GM23338 (cell line): ENCODE results near the gene PRR18. TPM values are rescaled to one million over a fixed set of nuclear protein-coding genes. Genes with fewer than 3 reads are reported as not detected.

Experiments
- ATAC-seq: fragments of 200-7000 bp; cut with Tn5 transposase; 3 replicates; pipeline ENCODE4 v1.9.1; 2020
- DNase-seq: peaks from one replicate; pipeline ENCODE4 v3.0.0-alpha.2; 2015; ENCODE audit warnings: low spot score
- H2AFZ ChIP-seq: fragments of 200-600 bp; sonication (generic); 2 replicates; pipeline ENCODE4 v1.8.0; 2016; ENCODE audit warnings: antibody characterized with exemption, mild to moderate bottlenecking, moderate library complexity
- H3F3A ChIP-seq: fragments of 200-600 bp; sonication (generic); replicated peaks from 2 replicates; pipeline ENCODE4 v1.8.0; 2017; ENCODE audit warnings: antibody characterized with exemption, mixed run types, low read depth
- H3K27ac ChIP-seq: fragments of 200-600 bp; sonication (generic); 2 replicates; pipeline ENCODE4 v1.6.1; 2016; ENCODE audit warnings: low read depth
- H3K27me3 ChIP-seq: fragments of 200-600 bp; sonication (generic); 2 replicates; pipeline ENCODE4 v1.8.0; 2016; ENCODE audit warnings: mild to moderate bottlenecking, mixed run types, moderate library complexity; ENCODE audit not compliant: insufficient read depth
- H3K36me3 ChIP-seq: fragments of 200-600 bp; sonication (generic); 2 replicates; pipeline ENCODE4 v1.8.0; 2016; ENCODE audit warnings: mild to moderate bottlenecking; ENCODE audit not compliant: insufficient read depth
- H3K4me1 ChIP-seq: fragments of 200-600 bp; sonication (generic); 2 replicates; pipeline ENCODE4 v1.8.0; 2016; ENCODE audit warnings: mild to moderate bottlenecking, moderate library complexity; ENCODE audit not compliant: insufficient read depth
- H3K4me2 ChIP-seq: fragments of 200-600 bp; sonication (generic); 2 replicates; pipeline ENCODE4 v1.7.1; 2017; ENCODE audit warnings: mixed run types
- H3K4me3 ChIP-seq: fragments of 200-600 bp; sonication (generic); 2 replicates; pipeline ENCODE4 v1.6.1; 2016; ENCODE audit warnings: mixed run types
- H3K79me2 ChIP-seq: fragments of 200-600 bp; sonication (generic); replicated peaks from 2 replicates; pipeline ENCODE4 v1.8.0; 2017; ENCODE audit warnings: mild to moderate bottlenecking; ENCODE audit not compliant: insufficient read depth
- H3K9me2 ChIP-seq: fragments of 200-600 bp; sonication (generic); 2 replicates; pipeline ENCODE4 v1.8.0; 2017; ENCODE audit not compliant: insufficient read depth
- H4K20me1 ChIP-seq: fragments of 200-600 bp; sonication (generic); replicated peaks from 2 replicates; pipeline ENCODE4 v1.8.0; 2017; ENCODE audit warnings: mild to moderate bottlenecking; ENCODE audit not compliant: insufficient read depth
- H3K27ac Mint-ChIP-seq: 2 replicates; pipeline ENCODE4 v1.8.0; 2020; ENCODE audit warnings: inconsistent platforms, mild to moderate bottlenecking, moderate library complexity, mixed read lengths
- H3K27me3 Mint-ChIP-seq: 3 replicates; pipeline ENCODE4 v1.8.0; 2022; ENCODE audit warnings: low read depth, mild to moderate bottlenecking, moderate library complexity, mixed read lengths, inconsistent platforms; ENCODE audit not compliant: insufficient read depth, poor library complexity
- H3K36me3 Mint-ChIP-seq: 3 replicates; pipeline ENCODE4 v1.8.0; 2021; ENCODE audit warnings: low read depth, mild to moderate bottlenecking, inconsistent platforms, moderate library complexity, mixed read lengths
- H3K4me1 Mint-ChIP-seq: 3 replicates; pipeline ENCODE4 v1.8.0; 2020; ENCODE audit warnings: mild to moderate bottlenecking, inconsistent platforms, mixed read lengths
- H3K4me3 Mint-ChIP-seq: 3 replicates; pipeline ENCODE4 v1.8.0; 2021; ENCODE audit warnings: moderate library complexity, mild to moderate bottlenecking, inconsistent platforms, mixed read lengths
- H3K9me3 Mint-ChIP-seq: 3 replicates; pipeline ENCODE4 v1.8.0; 2020; ENCODE audit warnings: moderate library complexity, mild to moderate bottlenecking, inconsistent platforms, mixed read lengths
- CREB1 ChIP-seq: fragments of 250-450 bp; sonication (Bioruptor Pico); IDR thresholded peaks from 2 replicates; pipeline ENCODE4 v1.5.0; 2020; ENCODE audit warnings: low read depth, mild to moderate bottlenecking, moderate library complexity
- ETS1 ChIP-seq: IDR thresholded peaks from 2 replicates; pipeline ENCODE4 v1.6.1; 2016; ENCODE audit warnings: antibody characterized with exemption
- EZH2 ChIP-seq: fragments of 200-600 bp; sonication (generic); IDR thresholded peaks from one replicate; pipeline ENCODE4 v1.8.0; 2017; ENCODE audit warnings: antibody characterized with exemption, mild to moderate bottlenecking, low read depth; ENCODE audit not compliant: unreplicated experiment
- EZH2phosphoT487 ChIP-seq: fragments of 200-600 bp; sonication (generic); IDR thresholded peaks from one replicate; pipeline ENCODE4 v1.8.1; 2018; ENCODE audit warnings: antibody characterized with exemption; ENCODE audit not compliant: unreplicated experiment
- JUNB ChIP-seq: IDR thresholded peaks from one replicate; pipeline ENCODE4 v1.6.1; 2016; ENCODE audit warnings: antibody characterized with exemption; ENCODE audit not compliant: unreplicated experiment
- POLR2AphosphoS5 ChIP-seq: IDR thresholded peaks from 2 replicates; pipeline ENCODE4 v1.6.1; 2016; ENCODE audit warnings: antibody characterized with exemption, low read depth
- REST ChIP-seq: IDR thresholded peaks from one replicate; pipeline ENCODE4 v1.6.1; 2018; ENCODE audit warnings: antibody characterized with exemption; ENCODE audit not compliant: unreplicated experiment
- STAT1 ChIP-seq: IDR thresholded peaks from one replicate; pipeline ENCODE4 v1.6.1; 2016; ENCODE audit warnings: antibody characterized with exemption; ENCODE audit not compliant: unreplicated experiment
- polyA plus RNA-seq: library from polyadenylated mRNA; unstranded; fragments of >200 nt; fragmentation: Nextera tagmentation; extraction: Ambion mirVana; gene quantifications from 2 replicates; pipeline ENCODE4 v1.2.1, GENCODE V29; 2016
- total RNA-seq: library from RNA; depleted of rRNA; stranded (reverse); fragments of >200 nt; shearing (Covaris generic); gene quantifications from 2 replicates; pipeline ENCODE4 v1.2.3, GENCODE V29; 2014
- TF ChIP-seq, protein P1 (sequence below): fragments of 250-450 bp; sonication (Bioruptor Pico); IDR thresholded peaks from 2 replicates; pipeline ENCODE4 v1.5.0; 2020; ENCODE audit warnings: mild to moderate bottlenecking, moderate library complexity
- TF ChIP-seq, protein P2 (sequence below), 2 experiments: fragments of 200-600 bp in 1 of 2; sonication (generic) in 1 of 2; conservative IDR thresholded peaks; 2 replicates each; pipeline versions ENCODE4 v1.5.1 to v1.6.1; 2016 to 2017; ENCODE audit warnings: antibody characterized with exemption in 2 of 2, low read depth in 2 of 2, mild to moderate bottlenecking in 2 of 2, moderate library complexity in 1 of 2

Gene PRR18
- total and polyA plus RNA-seq, 2 experiments from 2014 or later: 0.24 TPM; not detected in 1

- peaks cover 9% of the 10 kb centered on the region for H3K4me1 Mint-ChIP-seq
- no peaks in the 10 kb centered on the region for H3K79me2 ChIP-seq
These were observed 46.0 kb upstream of the PRR18 start for GRCh38 chr6:166354143-166354542.

More at GRCh38 chr6:166354143-166354542, 46.0 kb upstream of the PRR18 start:
- Histone ChIP-seq H3K4me1 (peaks cover 14% of the 10 kb centered on the region), H3K36me3 (0 out of 2 replicates have a peak, but pooled peaks cover 2% of the 10 kb centered on the region), H3K9me2 (no peaks in the 10 kb centered on the region), H3K4me3 (no peak overlapping the region), H2AFZ (no peak overlapping the region), H3K27ac (no peak overlapping the region), H3F3A (no peaks in the 10 kb centered on the region), H4K20me1 (no peaks in the 10 kb centered on the region), H3K4me2 (no peak overlapping the region), H3K27me3 (no peaks in the 10 kb centered on the region)
- Mint-ChIP-seq H3K36me3 (no peaks in the 10 kb centered on the region), H3K9me3 (0 out of 3 replicates have a peak, but pooled peaks cover 2% of the 10 kb centered on the region), H3K27ac (no peak overlapping the region), H3K27me3 (peaks cover 5% of the 10 kb centered on the region), H3K4me3 (no peak overlapping the region)
- DNase-seq: no peak
- TF ChIP-seq JUNB (no peak), EZH2phosphoT487 (no peak), CREB1 (no peak), EZH2 (no peak), REST (no peak), ETS1 (no peak), STAT1 (no peak), POLR2AphosphoS5 (no peak)
- TF ChIP-seq, protein P1, sequence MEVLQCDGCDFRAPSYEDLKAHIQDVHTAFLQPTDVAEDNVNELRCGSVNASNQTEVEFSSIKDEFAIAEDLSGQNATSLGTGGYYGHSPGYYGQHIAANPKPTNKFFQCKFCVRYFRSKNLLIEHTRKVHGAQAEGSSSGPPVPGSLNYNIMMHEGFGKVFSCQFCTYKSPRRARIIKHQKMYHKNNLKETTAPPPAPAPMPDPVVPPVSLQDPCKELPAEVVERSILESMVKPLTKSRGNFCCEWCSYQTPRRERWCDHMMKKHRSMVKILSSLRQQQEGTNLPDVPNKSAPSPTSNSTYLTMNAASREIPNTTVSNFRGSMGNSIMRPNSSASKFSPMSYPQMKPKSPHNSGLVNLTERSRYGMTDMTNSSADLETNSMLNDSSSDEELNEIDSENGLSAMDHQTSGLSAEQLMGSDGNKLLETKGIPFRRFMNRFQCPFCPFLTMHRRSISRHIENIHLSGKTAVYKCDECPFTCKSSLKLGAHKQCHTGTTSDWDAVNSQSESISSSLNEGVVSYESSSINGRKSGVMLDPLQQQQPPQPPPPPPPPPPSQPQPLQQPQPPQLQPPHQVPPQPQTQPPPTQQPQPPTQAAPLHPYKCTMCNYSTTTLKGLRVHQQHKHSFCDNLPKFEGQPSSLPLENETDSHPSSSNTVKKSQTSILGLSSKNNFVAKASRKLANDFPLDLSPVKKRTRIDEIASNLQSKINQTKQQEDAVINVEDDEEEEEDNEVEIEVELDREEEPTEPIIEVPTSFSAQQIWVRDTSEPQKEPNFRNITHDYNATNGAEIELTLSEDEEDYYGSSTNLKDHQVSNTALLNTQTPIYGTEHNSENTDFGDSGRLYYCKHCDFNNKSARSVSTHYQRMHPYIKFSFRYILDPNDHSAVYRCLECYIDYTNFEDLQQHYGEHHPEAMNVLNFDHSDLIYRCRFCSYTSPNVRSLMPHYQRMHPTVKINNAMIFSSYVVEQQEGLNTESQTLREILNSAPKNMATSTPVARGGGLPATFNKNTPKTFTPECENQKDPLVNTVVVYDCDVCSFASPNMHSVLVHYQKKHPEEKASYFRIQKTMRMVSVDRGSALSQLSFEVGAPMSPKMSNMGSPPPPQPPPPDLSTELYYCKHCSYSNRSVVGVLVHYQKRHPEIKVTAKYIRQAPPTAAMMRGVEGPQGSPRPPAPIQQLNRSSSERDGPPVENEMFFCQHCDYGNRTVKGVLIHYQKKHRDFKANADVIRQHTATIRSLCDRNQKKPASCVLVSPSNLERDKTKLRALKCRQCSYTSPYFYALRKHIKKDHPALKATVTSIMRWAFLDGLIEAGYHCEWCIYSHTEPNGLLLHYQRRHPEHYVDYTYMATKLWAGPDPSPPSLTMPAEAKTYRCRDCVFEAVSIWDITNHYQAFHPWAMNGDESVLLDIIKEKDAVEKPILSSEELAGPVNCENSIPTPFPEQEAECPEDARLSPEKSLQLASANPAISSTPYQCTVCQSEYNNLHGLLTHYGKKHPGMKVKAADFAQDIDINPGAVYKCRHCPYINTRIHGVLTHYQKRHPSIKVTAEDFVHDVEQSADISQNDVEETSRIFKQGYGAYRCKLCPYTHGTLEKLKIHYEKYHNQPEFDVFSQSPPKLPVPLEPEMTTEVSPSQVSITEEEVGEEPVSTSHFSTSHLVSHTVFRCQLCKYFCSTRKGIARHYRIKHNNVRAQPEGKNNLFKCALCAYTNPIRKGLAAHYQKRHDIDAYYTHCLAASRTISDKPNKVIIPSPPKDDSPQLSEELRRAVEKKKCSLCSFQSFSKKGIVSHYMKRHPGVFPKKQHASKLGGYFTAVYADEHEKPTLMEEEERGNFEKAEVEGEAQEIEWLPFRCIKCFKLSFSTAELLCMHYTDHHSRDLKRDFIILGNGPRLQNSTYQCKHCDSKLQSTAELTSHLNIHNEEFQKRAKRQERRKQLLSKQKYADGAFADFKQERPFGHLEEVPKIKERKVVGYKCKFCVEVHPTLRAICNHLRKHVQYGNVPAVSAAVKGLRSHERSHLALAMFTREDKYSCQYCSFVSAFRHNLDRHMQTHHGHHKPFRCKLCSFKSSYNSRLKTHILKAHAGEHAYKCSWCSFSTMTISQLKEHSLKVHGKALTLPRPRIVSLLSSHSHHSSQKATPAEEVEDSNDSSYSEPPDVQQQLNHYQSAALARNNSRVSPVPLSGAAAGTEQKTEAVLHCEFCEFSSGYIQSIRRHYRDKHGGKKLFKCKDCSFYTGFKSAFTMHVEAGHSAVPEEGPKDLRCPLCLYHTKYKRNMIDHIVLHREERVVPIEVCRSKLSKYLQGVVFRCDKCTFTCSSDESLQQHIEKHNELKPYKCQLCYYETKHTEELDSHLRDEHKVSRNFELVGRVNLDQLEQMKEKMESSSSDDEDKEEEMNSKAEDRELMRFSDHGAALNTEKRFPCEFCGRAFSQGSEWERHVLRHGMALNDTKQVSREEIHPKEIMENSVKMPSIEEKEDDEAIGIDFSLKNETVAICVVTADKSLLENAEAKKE (CRISPR knock-in tag): no peak
- TF ChIP-seq, protein P2, sequence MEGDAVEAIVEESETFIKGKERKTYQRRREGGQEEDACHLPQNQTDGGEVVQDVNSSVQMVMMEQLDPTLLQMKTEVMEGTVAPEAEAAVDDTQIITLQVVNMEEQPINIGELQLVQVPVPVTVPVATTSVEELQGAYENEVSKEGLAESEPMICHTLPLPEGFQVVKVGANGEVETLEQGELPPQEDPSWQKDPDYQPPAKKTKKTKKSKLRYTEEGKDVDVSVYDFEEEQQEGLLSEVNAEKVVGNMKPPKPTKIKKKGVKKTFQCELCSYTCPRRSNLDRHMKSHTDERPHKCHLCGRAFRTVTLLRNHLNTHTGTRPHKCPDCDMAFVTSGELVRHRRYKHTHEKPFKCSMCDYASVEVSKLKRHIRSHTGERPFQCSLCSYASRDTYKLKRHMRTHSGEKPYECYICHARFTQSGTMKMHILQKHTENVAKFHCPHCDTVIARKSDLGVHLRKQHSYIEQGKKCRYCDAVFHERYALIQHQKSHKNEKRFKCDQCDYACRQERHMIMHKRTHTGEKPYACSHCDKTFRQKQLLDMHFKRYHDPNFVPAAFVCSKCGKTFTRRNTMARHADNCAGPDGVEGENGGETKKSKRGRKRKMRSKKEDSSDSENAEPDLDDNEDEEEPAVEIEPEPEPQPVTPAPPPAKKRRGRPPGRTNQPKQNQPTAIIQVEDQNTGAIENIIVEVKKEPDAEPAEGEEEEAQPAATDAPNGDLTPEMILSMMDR (conservative IDR thresholded peaks at IDR 0.05; ENCODE audit: low read depth in 2 of 2): no peak
- ATAC-seq: no peak
